ENCODE results near the gene NDUFA6.

GRCh38 chr22:42074132-42074811, 16.3 kb downstream of the NDUFA6 start, which contains the start of gene PHETA2:
- TF ChIP-seq CTCF (IDR thresholded peaks at IDR 0.05; ENCODE audit: low read length) (peak; percentile 19; the same call in 1 of the 2 replicates), EZH2 (optimal IDR thresholded peaks at IDR 0.05; ENCODE audit: low read depth, low read length) (no peak), EZH2phosphoT487 (IDR thresholded peaks at IDR 0.05; ENCODE audit: low read length) (no peak)

Data from MM.1S (cell line).